ENCODE results near the gene NAA38.
A peak's percentile ranks its signal among the peaks of the same experiment; 100 is the strongest.
"Not testable (repeated sequence)": the region's sequence is repeated elsewhere in the genome, so short reads cannot be mapped to it uniquely, and the experiment has no call there.

The NAA38 gene

GRCh38 chr17:7881276-7882054, 24.1 kb upstream of the NAA38 start:
- DNase-seq: no peak

- DNase-seq: no peak
These were observed 22.9 kb upstream of the NAA38 start for GRCh38 chr17:7880076-7880868.

- no peak for DNase-seq
These were observed 20.9 kb upstream of the NAA38 start for GRCh38 chr17:7878234-7878633.

- no peak for DNase-seq
These were observed 18.5 kb upstream of the NAA38 start for GRCh38 chr17:7875804-7876370.

- no peak for DNase-seq
These were observed 15.7 kb upstream of the NAA38 start for GRCh38 chr17:7873051-7873450.

GRCh38 chr17:7867881-7868329, 10.5 kb upstream of the NAA38 start:
- DNase-seq: no peak

GRCh38 chr17:7864995-7865650, 7.8 kb upstream of the NAA38 start:
- DNase-seq: no peak

GRCh38 chr17:7864384-7864783, 7.0 kb upstream of the NAA38 start:
- DNase-seq: not testable (repeated sequence)

GRCh38 chr17:7862692-7863437, 5.5 kb upstream of the NAA38 start:
- peak; percentile 38 for DNase-seq

- DNase-seq: no peak
These were observed 1.7 kb upstream of the NAA38 start for GRCh38 chr17:7859028-7859427.

GRCh38 chr17:7858522-7858810, 1.1 kb upstream of the NAA38 start:
- DNase-seq: peak; percentile 29

- DNase-seq: peak; percentile 81
These were observed 558 bp upstream of the NAA38 start, which contains the start of gene CYB5D1 for GRCh38 chr17:7857713-7858521. Gene CYB5D1, plus strand, starts transcription at chr17:7858003. Its CDS starts 132 bp downstream, at chr17:7858135.

- DNase-seq: peak; percentile 21
These were observed 1.1 kb downstream of the NAA38 start for GRCh38 chr17:7856011-7856810.

GRCh38 chr17:7855660-7856010, 1.7 kb downstream of the NAA38 start:
- no peak for DNase-seq

GRCh38 chr17:7854851-7855659, 2.3 kb downstream of the NAA38 start, which contains the start of gene TMEM88:
Gene TMEM88, plus strand, starts transcription at chr17:7855066. Its CDS starts 9 bp downstream, at chr17:7855075.
- peak; percentile 23 for DNase-seq

- peak; percentile 20 for DNase-seq
These were observed 3.1 kb downstream of the NAA38 start for GRCh38 chr17:7854078-7854777.

GRCh38 chr17:7853691-7854038, 3.7 kb downstream of the NAA38 start:
- DNase-seq: peak; percentile 18

GRCh38 chr17:7852919-7853690, 4.3 kb downstream of the NAA38 start:
- no peak for DNase-seq

Data from T-helper 9 cell (primary cell).